ENCODE data around the gene INO80.
"Not testable (repeated sequence)": the region's sequence is repeated elsewhere in the genome, so short reads cannot be mapped to it uniquely, and the experiment has no call there.

Gene INO80

GRCh38 chr15:40964006-40964405, 152.1 kb downstream of the INO80 start:
- DNase-seq (ENCODE audit: low read depth in 1 of 2, low spot score in 1 of 2): no peak

- DNase-seq (ENCODE audit: low read depth in 1 of 2, low spot score in 1 of 2): no peak
Measured at GRCh38 chr15:40963201-40963600, 152.9 kb downstream of the INO80 start.

DNA sequence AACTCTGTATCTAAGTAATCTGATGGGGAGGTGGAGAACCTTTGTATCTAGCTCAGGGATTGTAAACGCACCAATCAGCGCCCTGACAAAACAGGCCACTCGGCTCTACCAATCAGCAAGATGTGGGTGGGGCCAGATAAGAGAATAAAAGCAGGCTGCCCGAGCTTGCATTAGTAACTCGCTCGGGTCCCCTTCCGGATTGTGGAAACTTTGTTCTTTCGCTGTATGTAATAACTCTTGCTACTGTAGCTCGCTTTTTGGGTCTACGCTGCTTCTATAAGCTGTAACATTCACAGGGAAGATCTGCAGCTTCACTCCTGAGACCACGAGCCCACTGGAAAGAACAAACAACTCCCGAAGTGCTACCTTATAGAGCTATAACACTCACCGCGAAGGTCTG, 153.8 kb downstream of the INO80 start:
- DNase-seq (ENCODE audit: low read depth in 1 of 2, low spot score in 1 of 2): not testable (repeated sequence)

DNA sequence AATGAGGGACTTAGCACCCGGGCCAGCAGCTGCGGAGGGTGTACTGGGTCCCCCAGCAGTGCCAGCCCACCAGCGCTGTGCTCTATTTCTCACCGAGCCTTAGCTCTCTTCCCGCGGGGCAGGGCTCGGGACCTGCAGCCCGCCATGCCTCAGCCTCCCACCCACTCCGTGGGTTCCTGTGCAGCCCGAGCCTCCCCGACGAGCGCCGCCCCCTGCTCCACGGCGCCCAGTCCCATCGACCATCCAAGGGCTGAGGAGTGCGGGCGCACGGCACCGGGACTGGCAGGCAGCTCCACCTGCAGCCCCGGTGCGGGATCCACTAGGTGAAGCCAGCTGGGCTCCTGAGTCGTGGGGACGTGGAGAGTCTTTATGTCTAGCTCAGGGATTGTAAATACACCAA, 154.3 kb downstream of the INO80 start:
- not testable (repeated sequence) for DNase-seq (ENCODE audit: low read depth in 1 of 2, low spot score in 1 of 2)

GRCh38 chr15:40960925-40961324, 155.2 kb downstream of the INO80 start:
- DNase-seq (ENCODE audit: low read depth in 1 of 2, low spot score in 1 of 2): no peak

DNA sequence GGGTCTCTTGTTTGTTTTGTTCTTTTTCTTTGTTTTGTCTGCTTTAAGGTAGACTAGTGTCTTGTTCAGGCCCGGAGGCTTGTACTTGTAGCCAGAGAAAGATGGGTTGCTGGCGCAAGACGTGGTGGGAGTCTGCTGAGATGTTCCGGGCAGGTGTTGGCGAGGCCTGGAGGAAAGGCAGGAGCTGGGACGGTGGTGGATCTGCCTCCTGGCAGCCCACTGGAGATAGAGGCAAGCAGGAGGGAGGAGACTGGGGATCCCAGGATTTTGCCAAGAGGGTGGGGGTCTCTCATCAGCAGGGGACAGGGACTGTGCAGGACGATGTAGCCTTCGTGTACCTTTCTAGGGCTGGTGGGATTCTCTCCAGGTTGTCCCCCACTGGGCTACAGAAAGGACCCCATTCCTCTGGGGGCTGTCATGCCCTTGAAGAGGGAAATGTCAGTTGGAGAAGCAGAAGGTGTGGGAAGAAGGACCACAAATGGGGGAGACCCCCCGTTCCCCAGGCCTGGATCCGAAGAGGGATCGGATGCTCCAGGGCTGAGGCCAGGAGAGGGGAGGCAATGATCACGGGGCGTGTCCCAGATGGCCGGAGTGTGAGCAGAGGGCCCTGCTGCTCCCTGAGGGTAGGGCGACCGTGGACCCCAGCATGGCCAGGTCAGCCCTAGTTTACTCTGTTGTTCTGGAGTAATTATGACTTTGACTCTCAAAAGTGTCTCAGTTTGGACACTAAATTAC, 155.8 kb downstream of the INO80 start:
- no peak for DNase-seq (ENCODE audit: low read depth in 1 of 2, low spot score in 1 of 2)

DNA sequence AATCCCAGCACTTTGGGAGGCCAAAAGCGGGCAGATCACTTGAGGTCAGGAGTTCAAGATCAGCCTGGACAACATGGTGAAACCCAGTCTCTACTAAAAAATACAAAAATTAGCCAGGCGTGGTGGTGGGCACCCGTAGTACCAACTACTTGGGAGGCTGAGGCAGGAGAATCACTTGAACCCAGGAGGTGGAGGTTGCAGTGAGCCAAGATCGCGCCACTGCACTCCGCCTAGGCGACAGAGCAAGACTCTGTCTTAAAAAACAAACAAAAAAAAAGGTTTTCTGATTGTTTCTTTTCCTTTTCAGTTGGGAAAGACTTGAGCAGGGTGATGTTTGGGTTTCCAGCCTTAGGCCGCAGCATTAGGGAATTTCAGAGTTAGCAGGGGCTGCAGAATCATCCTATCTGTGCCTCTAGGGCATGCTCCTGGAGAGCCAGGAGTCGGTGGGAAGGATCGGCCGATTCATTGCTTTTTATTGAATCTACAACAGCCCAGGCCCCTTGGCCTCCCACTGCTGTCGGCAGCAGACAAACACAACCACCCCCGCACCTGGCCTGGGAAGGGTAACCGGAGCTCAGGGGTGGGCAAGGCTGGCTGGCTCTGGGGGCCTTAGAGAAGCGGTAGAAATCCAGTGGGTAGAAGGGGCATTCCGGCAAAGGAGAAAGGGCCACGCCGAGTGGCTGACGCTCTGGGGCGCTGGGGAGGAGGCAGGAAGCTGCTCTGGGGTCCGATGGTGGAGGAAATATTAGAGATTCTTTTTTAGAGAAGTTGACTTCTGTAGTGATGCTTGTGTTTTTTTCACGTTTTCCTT, 156.5 kb downstream of the INO80 start:
- no peak for DNase-seq (ENCODE audit: low read depth in 1 of 2, low spot score in 1 of 2)

- no peak for DNase-seq (ENCODE audit: low read depth in 1 of 2, low spot score in 1 of 2)
Measured at GRCh38 chr15:40958723-40959122, 157.4 kb downstream of the INO80 start.

DNA sequence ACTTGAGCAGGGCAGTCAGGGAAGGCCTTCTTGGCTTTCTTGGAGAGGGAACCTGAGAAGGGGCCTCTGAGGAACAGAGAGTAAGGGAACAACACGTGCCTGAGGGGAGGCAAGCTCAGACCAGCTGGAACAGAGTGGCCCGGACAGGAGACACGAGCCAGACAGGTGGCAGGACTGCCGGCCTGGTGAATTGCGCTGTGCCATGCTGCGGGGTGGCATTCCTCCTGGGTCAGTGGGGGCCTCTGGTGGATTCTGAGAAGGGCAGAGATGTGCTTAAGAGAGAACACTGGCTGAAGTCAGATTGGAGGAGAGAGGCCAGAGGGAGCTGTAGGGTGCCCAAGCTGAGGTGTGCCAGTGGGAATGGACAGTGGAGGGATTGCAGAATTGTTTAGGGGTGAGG, 157.9 kb downstream of the INO80 start:
- no peak for DNase-seq (ENCODE audit: low read depth in 1 of 2, low spot score in 1 of 2)

- no peak for DNase-seq (ENCODE audit: low read depth in 1 of 2, low spot score in 1 of 2)
Measured at GRCh38 chr15:40957581-40958051, 158.5 kb downstream of the INO80 start.

- no peak for DNase-seq (ENCODE audit: low read depth in 1 of 2, low spot score in 1 of 2)
Measured at GRCh38 chr15:40957041-40957555, 159.0 kb downstream of the INO80 start.

DNA sequence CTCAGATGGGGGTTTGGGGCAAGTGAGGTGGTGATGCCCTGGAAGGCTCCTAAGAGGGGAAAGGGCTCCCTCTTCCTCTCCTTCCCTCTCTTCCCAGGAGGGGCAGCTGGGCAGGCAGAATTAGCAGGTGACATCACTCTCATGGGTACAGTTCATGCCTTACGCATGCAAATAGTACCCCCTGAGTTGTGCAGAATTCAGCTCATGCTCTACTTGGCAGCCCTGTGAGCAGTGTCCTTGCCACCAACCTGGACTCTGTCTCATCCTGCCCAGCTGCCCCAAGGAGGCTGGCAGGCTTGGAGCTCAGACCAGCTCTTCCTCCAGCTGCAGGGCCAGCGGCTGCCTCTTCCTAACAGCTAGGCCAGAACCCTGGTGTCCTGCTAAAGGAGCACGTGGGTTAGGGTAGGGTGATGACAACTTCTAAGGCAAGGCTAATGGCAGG, 159.5 kb downstream of the INO80 start:
- no peak for DNase-seq (ENCODE audit: low read depth in 1 of 2, low spot score in 1 of 2)

DNA sequence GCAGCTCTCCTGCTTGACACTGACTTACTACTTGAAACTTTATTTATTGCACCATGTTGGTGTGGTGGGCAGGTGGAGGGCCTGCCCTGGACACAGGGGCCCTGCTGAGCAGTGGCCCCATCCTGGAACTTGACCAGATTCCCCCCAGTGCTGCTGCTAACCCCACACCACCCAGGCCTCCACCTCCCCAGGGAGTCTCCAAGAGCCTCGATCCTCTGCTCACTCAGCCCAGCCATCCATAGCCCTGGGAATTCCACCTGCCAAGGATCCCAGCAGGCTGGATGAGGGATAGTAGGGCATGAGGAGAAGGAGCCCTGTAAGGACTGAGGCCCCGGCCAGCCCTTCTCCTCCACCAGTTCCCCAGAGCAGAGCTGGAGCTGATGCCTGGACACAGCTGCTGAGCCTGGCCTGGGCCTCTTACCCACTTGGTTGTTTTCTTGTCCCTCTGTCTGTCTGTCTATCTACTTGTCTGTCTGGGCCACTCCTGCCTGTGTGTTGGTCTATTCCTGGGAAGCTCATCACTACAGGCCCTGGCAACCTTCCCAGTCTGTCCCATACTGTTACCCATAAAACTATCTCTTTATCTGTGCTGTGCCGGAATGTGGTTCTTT, 160.0 kb downstream of the INO80 start:
- no peak for DNase-seq (ENCODE audit: low read depth in 1 of 2, low spot score in 1 of 2)

- no peak for DNase-seq (ENCODE audit: low read depth in 1 of 2, low spot score in 1 of 2)
Measured at GRCh38 chr15:40955141-40955903, 160.8 kb downstream of the INO80 start.

DNA sequence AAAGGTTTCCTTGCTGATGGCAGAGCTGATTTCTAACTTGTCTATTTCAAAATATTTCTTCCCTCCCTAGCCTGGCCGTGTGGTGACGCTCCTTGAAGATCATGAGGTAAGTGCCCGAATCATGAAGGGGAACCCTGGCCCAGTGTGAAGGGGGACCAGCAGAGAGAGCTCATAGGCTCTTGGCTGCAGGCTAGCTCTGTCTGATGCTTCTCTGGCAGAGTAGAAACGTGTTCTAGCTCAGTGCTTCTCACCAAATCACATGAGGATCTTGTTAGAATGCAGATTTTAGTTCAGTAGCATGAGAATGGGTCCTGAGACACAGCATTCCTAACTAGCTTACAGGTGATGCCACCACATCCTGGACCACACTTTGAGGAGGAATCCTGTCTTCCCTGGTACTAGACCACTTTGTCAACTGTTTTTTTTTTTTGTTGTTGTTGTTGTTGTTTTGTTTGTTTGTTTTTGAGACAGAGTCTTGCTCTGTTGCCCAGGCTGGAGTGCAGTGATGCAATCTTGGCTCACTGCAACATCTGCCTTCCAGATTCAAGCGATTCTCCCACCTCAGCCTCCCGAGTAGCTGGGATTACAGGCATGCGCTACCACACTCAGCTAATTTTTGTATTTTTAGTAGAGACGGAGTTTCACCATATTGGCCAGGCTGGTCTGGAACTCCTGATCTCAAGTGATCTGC, 161.8 kb downstream of the INO80 start:
- not testable (repeated sequence) for DNase-seq (ENCODE audit: low read depth in 1 of 2, low spot score in 1 of 2)

DNA sequence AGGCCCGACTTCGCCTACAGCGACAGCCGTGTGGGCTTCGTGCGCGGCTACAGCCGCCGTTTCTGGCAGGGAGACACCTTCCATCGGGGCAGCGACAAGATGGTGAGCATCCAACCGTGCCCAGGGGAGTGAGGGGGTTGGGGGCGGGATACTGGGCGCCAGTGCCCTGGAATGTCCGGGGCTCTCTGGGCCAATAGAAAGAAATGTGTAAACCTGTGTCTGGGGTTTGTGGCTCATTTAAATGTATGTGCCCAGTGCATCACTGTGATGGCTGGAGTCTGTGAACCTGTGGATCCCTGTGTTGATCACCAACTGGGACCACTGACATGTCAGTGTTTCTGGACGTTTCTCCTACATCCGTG, 162.4 kb downstream of the INO80 start:
- no peak for DNase-seq (ENCODE audit: low read depth in 1 of 2, low spot score in 1 of 2)

DNA sequence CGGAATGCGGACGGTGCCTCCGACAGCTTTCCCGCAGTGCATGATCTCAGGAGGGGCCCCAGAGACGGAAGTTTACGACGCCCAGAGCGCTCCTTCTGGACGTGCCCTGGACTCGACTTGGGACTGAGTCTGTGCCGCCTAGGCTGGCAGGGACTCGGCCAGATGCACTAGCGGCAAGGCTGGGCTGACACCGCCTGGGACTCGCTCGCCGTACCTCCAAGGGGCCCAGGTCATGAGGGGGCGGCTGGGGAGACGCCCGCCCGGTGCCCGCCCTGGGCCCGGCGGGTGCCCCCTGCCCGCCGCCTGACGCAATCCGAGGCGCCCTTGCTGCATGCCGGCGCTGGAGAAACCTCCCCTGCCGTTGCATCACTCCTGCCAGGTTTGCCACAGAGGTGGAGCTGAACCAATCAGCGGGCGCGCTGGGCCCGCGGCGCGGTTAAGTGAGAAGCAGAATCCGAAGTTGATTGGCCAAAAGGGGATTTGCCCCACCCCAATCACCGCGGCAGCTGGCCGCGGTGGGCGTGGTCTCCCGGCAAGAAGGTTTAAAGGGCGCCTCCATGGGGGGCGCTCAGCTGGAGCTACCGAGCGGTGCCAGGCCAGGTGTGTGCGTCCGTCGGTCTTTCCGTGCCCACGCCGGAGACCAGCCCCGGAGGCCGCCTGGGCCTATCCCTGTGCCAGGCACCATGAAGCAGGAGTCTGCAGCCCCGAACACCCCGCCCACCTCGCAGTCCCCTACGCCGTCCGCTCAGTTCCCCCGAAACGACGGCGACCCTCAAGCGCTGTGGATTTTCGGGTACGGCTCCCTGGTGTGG, 163.0 kb downstream of the INO80 start, which contains the start of gene CHAC1:
CHAC1 (plus strand) TSS at position 571 of the 812 bp plus-strand sequence; CDS start at position 684, 113 bp downstream.
- DNase-seq (ENCODE audit: low read depth in 1 of 2, low spot score in 1 of 2): peak; percentile 89 to 94

- DNase-seq (ENCODE audit: low read depth in 1 of 2, low spot score in 1 of 2): no peak
Measured at GRCh38 chr15:40952301-40952900, 163.7 kb downstream of the INO80 start.

DNA sequence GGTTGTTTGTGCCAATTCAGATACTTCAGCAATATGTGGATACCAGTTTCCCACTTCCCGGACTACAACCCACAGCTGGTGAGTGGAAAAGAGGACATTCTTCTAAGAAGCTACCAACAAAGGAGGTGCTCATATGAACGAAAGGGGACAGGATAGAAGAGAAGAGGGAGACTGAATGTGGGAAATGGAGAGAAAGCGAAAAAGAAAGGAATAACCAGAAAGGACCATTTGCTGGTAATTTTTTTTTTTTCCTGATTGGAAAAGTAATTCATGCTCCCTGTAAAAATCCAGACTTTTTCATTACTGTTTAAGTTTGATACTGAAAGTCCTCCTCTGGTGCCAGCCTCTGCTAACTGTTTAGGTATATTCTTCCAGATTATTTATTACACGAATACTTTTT, 164.3 kb downstream of the INO80 start:
- no peak for DNase-seq (ENCODE audit: low read depth in 1 of 2, low spot score in 1 of 2)
